ENCODE data around the gene MED26. TPM values are rescaled to one million over a fixed set of nuclear protein-coding genes. Genes with fewer than 3 reads are reported as not detected.

The MED26 gene
- total and polyA plus RNA-seq, 9 of the 15 experiments (the other 6 are each of a cell fraction or from before 2014, with no cell fraction given), result 0.71 to 15.1 (median 6.2) TPM

DNA sequence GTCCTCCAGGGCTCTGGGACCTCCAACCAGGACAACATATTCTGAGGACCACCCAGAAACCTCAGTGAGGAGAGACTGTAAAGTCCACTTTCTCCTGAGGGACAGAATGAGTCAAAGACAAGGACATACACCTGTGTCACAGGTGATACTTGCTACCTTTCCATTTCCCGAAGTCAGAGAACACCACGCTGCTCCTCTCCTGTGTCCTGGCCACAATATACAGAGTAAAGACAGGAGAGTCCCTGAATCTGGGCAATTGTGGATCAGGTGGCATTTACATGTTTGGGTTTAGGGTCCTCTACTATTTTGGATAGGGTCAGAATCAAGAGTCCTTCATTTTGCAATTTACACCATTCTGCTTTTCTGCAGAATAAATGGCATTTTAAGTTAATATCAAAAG is 4.9 kb downstream of the MED26 start:
- in situ Hi-C loops (cut with MboI), result no loop called here
- H3K36me3 ChIP-seq (ENCODE audit: control insufficient read depth, insufficient read depth, low read length), result peaks cover 48% of the 10 kb centered on the region
- DNase-seq (ENCODE audit: extremely low read depth in 1 of 4, low spot score in 3 of 4), result no peak
- no peak for TF ChIP-seq MAZ (CRISPR knock-in tag; conservative IDR thresholded peaks at IDR 0.05 in 1 of 2, IDR thresholded peaks at IDR 0.05 in 1 of 2)
- TF ChIP-seq ZNF444 (CRISPR knock-in tag; IDR thresholded peaks at IDR 0.05), result no peak
- no peak for TF ChIP-seq RBM17 (IDR thresholded peaks at IDR 0.05; ENCODE audit: borderline replicate concordance, low read depth, low read length)
- no peak for TF ChIP-seq NELFE (IDR thresholded peaks at IDR 0.05; ENCODE audit: insufficient read depth, insufficient read length)
- TF ChIP-seq, protein P1, sequence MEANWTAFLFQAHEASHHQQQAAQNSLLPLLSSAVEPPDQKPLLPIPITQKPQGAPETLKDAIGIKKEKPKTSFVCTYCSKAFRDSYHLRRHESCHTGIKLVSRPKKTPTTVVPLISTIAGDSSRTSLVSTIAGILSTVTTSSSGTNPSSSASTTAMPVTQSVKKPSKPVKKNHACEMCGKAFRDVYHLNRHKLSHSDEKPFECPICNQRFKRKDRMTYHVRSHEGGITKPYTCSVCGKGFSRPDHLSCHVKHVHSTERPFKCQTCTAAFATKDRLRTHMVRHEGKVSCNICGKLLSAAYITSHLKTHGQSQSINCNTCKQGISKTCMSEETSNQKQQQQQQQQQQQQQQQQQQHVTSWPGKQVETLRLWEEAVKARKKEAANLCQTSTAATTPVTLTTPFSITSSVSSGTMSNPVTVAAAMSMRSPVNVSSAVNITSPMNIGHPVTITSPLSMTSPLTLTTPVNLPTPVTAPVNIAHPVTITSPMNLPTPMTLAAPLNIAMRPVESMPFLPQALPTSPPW (CRISPR knock-in tag; IDR thresholded peaks at IDR 0.05), result no peak
- CTCF ChIA-PET (ENCODE audit: low intra/inter-chr PET ratio), result no interaction called here
- peaks cover 88% of the 10 kb centered on the region for H4K20me1 ChIP-seq (replicated peaks; ENCODE audit: control insufficient read depth, insufficient read depth, low read length)
- WGBS (ENCODE audit: insufficient coverage, low coverage, missing lambda C conversion rate), result 100% methylated on average over 2 of the region's 2 CpGs
- H3K9me1 ChIP-seq (ENCODE audit: control insufficient read depth, insufficient read depth, low read length), result peaks cover 5% of the 10 kb centered on the region
- no peak overlapping the region for H3K9ac ChIP-seq (ENCODE audit: insufficient read depth in 1 of 2, low read depth in 2 of 2, low read length in 2 of 2)
- H2AFZ ChIP-seq (ENCODE audit: low read depth, low read length), result no peak overlapping the region
- no peak for FAIRE-seq
- H3K79me2 ChIP-seq (ENCODE audit: control insufficient read depth, insufficient read depth, low read length), result peaks cover 100% of the 10 kb centered on the region
- intact Hi-C loops (cut with micrococcal nuclease), result loop anchor here (10.0 kb wide), 1 partner anchor 78 kb away; the partner anchor contains the start of gene CHERP
- POLR2A ChIA-PET, result interaction anchor here (0.6 to 1.8 kb wide), 4 partner anchors 9 to 46 kb away, joined by 3 to 5 read pairs (median 3); no protein-coding TSS in a partner anchor
- no TSS peak for BruUV-seq (replicated peaks)
- H3K4me2 ChIP-seq (ENCODE audit: insufficient read depth, low read length), result no peak overlapping the region
- H3K27ac ChIP-seq (ENCODE audit: extremely low read depth, low read depth, low read length), result no peak overlapping the region
- no peak overlapping the region for H3K4me3 ChIP-seq
- H3K9me3 ChIP-seq (replicated peaks; ENCODE audit: control insufficient read depth, insufficient read depth, low read depth, low read length), result no peaks in the 10 kb centered on the region
- ATAC-seq, result no peak
- H3K27me3 ChIP-seq (ENCODE audit: control insufficient read depth in 2 of 2, insufficient read depth in 2 of 2, low read length in 2 of 2), result no peaks in the 10 kb centered on the region
- H3K4me1 ChIP-seq (replicated peaks in 1 of 2; ENCODE audit: control insufficient read depth in 2 of 2, insufficient read depth in 2 of 2, low read length in 2 of 2), result peaks cover 6 to 14% of the 10 kb centered on the region in 2 experiments; a peak in 4 of 5 replicates

Data from K562 (cell line).